PC-3 (cell line): ENCODE measurements around the gene SPC24. TPM values are rescaled to one million over a fixed set of nuclear protein-coding genes. Genes with fewer than 3 reads are reported as not detected.

Source experiments
- ATAC-seq: fragments of 200-7000 bp; cut with Tn5 transposase; 2 replicates; pipeline ENCODE4 v1.9.1; 2020; ENCODE audit warnings: mild to moderate bottlenecking, moderate library complexity
- BruUV-seq: library from RNA; stranded (reverse); fragments of 400-500 nt; replicated peaks from 2 replicates; lab custom pipeline; 2021; lab: Mats Ljungman, UMichigan
- CTCF ChIA-PET: fragments of 300-600 bp; sonication (Branson Sonifier 250); formaldehyde crosslinking; loops from one replicate; lab custom pipeline; 2022; ENCODE audit warnings: antibody characterized with exemption; lab: Charles Lee
- POLR2A ChIA-PET: fragments of 300-600 bp; sonication (Branson Sonifier 250); formaldehyde crosslinking; loops from one replicate; lab custom pipeline; 2022; ENCODE audit warnings: antibody characterized with exemption; ENCODE audit not compliant: unreplicated experiment; lab: Charles Lee
- DNase-seq: peaks from one replicate; pipeline ENCODE4 v3.0.0-alpha.2; 2015
- H2AFZ ChIP-seq: fragments of 300-600 bp; sonication (generic); 2 replicates; pipeline ENCODE4 v1.6.0; 2016; ENCODE audit warnings: antibody characterized with exemption, low read length
- H3F3A ChIP-seq: fragments of 300-600 bp; sonication (generic); one replicate; pipeline ENCODE4 v1.6.0; 2017; ENCODE audit warnings: antibody characterized with exemption, low read length, control low read depth, mild to moderate bottlenecking; ENCODE audit not compliant: unreplicated experiment
- H3K27ac ChIP-seq: fragments of 300-600 bp; sonication (generic); 2 replicates; pipeline ENCODE4 v1.5.1; 2016; ENCODE audit warnings: mild to moderate bottlenecking, low read length
- H3K27me3 ChIP-seq: fragments of 300-600 bp; sonication (generic); 2 replicates; pipeline ENCODE4 v1.6.1; 2016; ENCODE audit warnings: low read length, mixed read lengths
- H3K36me3 ChIP-seq: fragments of 300-600 bp; sonication (generic); 2 replicates; pipeline ENCODE4 v1.6.1; 2016; ENCODE audit warnings: low read depth, mixed run types, low read length, mixed read lengths
- H3K4me1 ChIP-seq: fragments of 300-600 bp; sonication (generic); 2 replicates; pipeline ENCODE4 v1.5.1; 2016; ENCODE audit warnings: low read length; ENCODE audit not compliant: insufficient read depth
- H3K4me2 ChIP-seq: fragments of 300-600 bp; sonication (generic); 2 replicates; pipeline ENCODE4 v1.6.0; 2016; ENCODE audit warnings: low read length
- H3K4me3 ChIP-seq: fragments of 300-600 bp; sonication (generic); 2 replicates; pipeline ENCODE4 v1.5.1; 2016; ENCODE audit warnings: mild to moderate bottlenecking, low read length, mixed read lengths
- H3K79me2 ChIP-seq: fragments of 300-600 bp; sonication (generic); 2 replicates; pipeline ENCODE4 v1.6.1; 2017; ENCODE audit warnings: low read length, mixed read lengths
- H3K9ac ChIP-seq: fragments of 300-600 bp; sonication (generic); 2 replicates; pipeline ENCODE4 v1.6.0; 2016; ENCODE audit warnings: mild to moderate bottlenecking, low read length
- H3K9me2 ChIP-seq: fragments of 300-600 bp; sonication (generic); replicated peaks from 2 replicates; pipeline ENCODE4 v1.6.1; 2016; ENCODE audit warnings: mixed run types, low read length, mixed read lengths
- H3K9me3 ChIP-seq: fragments of 300-600 bp; sonication (generic); 2 replicates; pipeline ENCODE4 v1.6.1; 2016; ENCODE audit warnings: low read length, mixed read lengths
- H4K20me1 ChIP-seq: fragments of 300-600 bp; sonication (generic); 2 replicates; pipeline ENCODE4 v1.6.1; 2016; ENCODE audit warnings: low read length, mixed read lengths
- EZH2 ChIP-seq: fragments of 300-600 bp; sonication (generic); IDR thresholded peaks from one replicate; pipeline ENCODE4 v1.6.1; 2017; ENCODE audit warnings: antibody characterized with exemption, mild to moderate bottlenecking, low read length; ENCODE audit not compliant: unreplicated experiment
- EZH2phosphoT487 ChIP-seq: fragments of 300-600 bp; sonication (generic); IDR thresholded peaks from 2 replicates; pipeline ENCODE4 v1.6.1; 2018; ENCODE audit warnings: mild to moderate bottlenecking, antibody characterized with exemption, low read length, borderline replicate concordance
- intact Hi-C: fragments of 100-400 bp; cut with micrococcal nuclease; formaldehyde crosslinking; loops from 2 replicates; pipeline ENCODE4 v1.9.0; 2023
- total RNA-seq: library from RNA; depleted of rRNA; stranded (reverse); fragments of >200 nt; gene quantifications from 2 replicates; pipeline ENCODE4 v1.2.3, GENCODE V29; 2014
- TF ChIP-seq, protein P1 (sequence below): fragments of 300-600 bp; sonication (generic); conservative IDR thresholded peaks from 2 replicates; pipeline ENCODE4 v1.5.1; 2017; ENCODE audit warnings: antibody characterized with exemption, low read depth, mild to moderate bottlenecking, low read length

Gene SPC24
- total RNA-seq, 1 experiment from 2014 or later, result 142 TPM

DNA sequence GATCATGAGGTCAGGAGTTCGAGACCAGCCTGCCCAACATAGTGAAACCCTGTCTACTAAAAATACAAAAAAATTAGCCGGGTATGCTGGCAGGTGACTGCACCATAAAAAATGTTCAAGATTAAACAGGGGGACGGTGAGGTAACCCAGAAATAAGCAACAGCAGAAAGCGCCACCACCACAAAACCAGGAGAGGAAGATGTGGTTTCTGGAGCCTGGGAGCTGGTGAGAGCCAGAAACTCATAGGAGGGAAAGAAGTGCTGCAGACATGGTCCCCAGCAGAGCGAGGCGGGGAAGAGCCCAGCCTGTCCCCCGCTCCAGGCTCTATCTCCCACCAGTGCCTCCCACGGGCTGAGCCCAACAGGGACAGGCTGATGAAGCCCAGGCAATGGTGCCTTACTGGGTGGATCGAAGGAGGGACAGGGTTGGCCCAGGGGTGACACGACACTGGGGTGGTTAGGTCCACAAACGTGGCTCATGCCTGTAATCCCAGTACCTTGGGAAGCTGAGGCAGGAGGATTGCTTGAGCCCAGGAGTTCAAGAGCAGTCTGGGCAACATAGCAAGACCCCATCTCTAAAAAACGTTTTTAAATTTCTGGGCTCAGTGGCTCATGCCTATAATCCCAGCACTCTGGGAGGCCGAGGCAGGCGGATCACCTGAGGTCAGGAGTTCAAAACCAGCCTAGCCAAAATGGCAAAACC, 19.0 kb downstream of the SPC24 start:
- H4K20me1 ChIP-seq, result peaks cover 5% of the 10 kb centered on the region
- no peaks in the 10 kb centered on the region for H3K9me3 ChIP-seq
- DNase-seq, result no peak
- ATAC-seq, result no peak
- H3K9me2 ChIP-seq, result no peaks in the 10 kb centered on the region
- intact Hi-C loops, result no loop called here
- H3K36me3 ChIP-seq, result peaks cover 15% of the 10 kb centered on the region
- no peak overlapping the region for H3K9ac ChIP-seq
- H3K4me3 ChIP-seq, result peak overlapping the region; percentile 47; the same call in 1 of the 2 replicates
- peaks cover 12% of the 10 kb centered on the region for H3F3A ChIP-seq
- no TSS peak for BruUV-seq
- H3K27me3 ChIP-seq, result no peaks in the 10 kb centered on the region
- CTCF ChIA-PET, result interaction anchor here (0.8 kb wide), 1 partner anchor 10 kb away, joined by 4 read pairs; no protein-coding TSS in a partner anchor
- H3K27ac ChIP-seq, result no peak overlapping the region; the same call in 1 of the 2 replicates
- no peak overlapping the region for H2AFZ ChIP-seq
- peaks cover 33% of the 10 kb centered on the region for H3K4me1 ChIP-seq
- peak overlapping the region; percentile 75 for H3K4me2 ChIP-seq
- TF ChIP-seq EZH2phosphoT487 (no peak), EZH2 (no peak)
- TF ChIP-seq, protein P1, sequence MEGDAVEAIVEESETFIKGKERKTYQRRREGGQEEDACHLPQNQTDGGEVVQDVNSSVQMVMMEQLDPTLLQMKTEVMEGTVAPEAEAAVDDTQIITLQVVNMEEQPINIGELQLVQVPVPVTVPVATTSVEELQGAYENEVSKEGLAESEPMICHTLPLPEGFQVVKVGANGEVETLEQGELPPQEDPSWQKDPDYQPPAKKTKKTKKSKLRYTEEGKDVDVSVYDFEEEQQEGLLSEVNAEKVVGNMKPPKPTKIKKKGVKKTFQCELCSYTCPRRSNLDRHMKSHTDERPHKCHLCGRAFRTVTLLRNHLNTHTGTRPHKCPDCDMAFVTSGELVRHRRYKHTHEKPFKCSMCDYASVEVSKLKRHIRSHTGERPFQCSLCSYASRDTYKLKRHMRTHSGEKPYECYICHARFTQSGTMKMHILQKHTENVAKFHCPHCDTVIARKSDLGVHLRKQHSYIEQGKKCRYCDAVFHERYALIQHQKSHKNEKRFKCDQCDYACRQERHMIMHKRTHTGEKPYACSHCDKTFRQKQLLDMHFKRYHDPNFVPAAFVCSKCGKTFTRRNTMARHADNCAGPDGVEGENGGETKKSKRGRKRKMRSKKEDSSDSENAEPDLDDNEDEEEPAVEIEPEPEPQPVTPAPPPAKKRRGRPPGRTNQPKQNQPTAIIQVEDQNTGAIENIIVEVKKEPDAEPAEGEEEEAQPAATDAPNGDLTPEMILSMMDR, result no peak
- H3K79me2 ChIP-seq, result no peaks in the 10 kb centered on the region
- POLR2A ChIA-PET, result no interaction called here

DNA sequence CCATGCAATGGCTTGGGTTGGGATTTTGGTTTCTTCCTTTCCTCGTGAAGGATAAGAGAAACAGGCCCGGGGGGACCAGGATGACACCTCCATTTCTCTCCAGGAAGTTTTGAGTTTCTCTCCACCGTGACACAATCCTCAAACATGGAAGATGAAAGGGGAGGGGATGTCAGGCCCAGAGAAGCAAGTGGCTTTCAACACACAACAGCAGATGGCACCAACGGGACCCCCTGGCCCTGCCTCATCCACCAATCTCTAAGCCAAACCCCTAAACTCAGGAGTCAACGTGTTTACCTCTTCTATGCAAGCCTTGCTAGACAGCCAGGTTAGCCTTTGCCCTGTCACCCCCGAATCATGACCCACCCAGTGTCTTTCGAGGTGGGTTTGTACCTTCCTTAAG, 24.1 kb downstream of the SPC24 start:
- Histone ChIP-seq H3K4me3 (no peak overlapping the region), H3K79me2 (no peaks in the 10 kb centered on the region), H3K4me1 (no peaks in the 10 kb centered on the region), H3K27ac (no peak overlapping the region), H3K4me2 (no peak overlapping the region), H3K9ac (no peak overlapping the region), H3F3A (peaks cover 50% of the 10 kb centered on the region), H3K9me2 (no peaks in the 10 kb centered on the region), H2AFZ (no peak overlapping the region), H4K20me1 (peaks cover 34% of the 10 kb centered on the region), H3K9me3 (no peaks in the 10 kb centered on the region), H3K36me3 (peaks cover 60% of the 10 kb centered on the region), H3K27me3 (no peaks in the 10 kb centered on the region)
- BruUV-seq, result TSS peak; percentile 51
- ATAC-seq (no peak), DNase-seq (no peak)
- intact Hi-C loops, result loop anchor here (2.0 kb wide), 1 partner anchor 95 kb away; no protein-coding TSS in a partner anchor
- TF ChIP-seq EZH2phosphoT487, result no peak
- TF ChIP-seq, protein P1, result no peak
- TF ChIP-seq EZH2, result no peak
- POLR2A ChIA-PET, result no interaction called here
- CTCF ChIA-PET, result no interaction called here
